Endothelial cell (in vitro differentiated cells): ENCODE measurements around the gene PRDM12. TPM values are rescaled to one million over a fixed set of nuclear protein-coding genes. Genes with fewer than 3 reads are reported as not detected.

Source experiments
- DNase-seq: peaks from one replicate; pipeline ENCODE4 v3.0.0; 2021; ENCODE audit warnings: low spot score
- H3K27ac Mint-ChIP-seq: one replicate; pipeline ENCODE4 v1.8.0; 2021; ENCODE audit warnings: mixed read lengths, inconsistent platforms; ENCODE audit not compliant: unreplicated experiment
- H3K27me3 Mint-ChIP-seq: one replicate; pipeline ENCODE4 v1.8.0; 2021; ENCODE audit warnings: mild to moderate bottlenecking, moderate library complexity, mixed read lengths, inconsistent platforms; ENCODE audit not compliant: unreplicated experiment
- H3K36me3 Mint-ChIP-seq: one replicate; pipeline ENCODE4 v1.8.0; 2021; ENCODE audit warnings: mild to moderate bottlenecking, low read depth, mixed read lengths, inconsistent platforms; ENCODE audit not compliant: unreplicated experiment
- H3K4me1 Mint-ChIP-seq: one replicate; pipeline ENCODE4 v1.8.0; 2021; ENCODE audit warnings: mild to moderate bottlenecking, mixed read lengths, inconsistent platforms; ENCODE audit not compliant: unreplicated experiment
- H3K4me3 Mint-ChIP-seq: one replicate; pipeline ENCODE4 v1.8.0; 2021; ENCODE audit warnings: mild to moderate bottlenecking, mixed read lengths, inconsistent platforms; ENCODE audit not compliant: unreplicated experiment
- H3K9me3 Mint-ChIP-seq: one replicate; pipeline ENCODE4 v1.8.0; 2021; ENCODE audit warnings: mixed read lengths, inconsistent platforms; ENCODE audit not compliant: unreplicated experiment
- CTCF ChIP-seq: fragments of 200-600 bp; sonication (generic); IDR thresholded peaks from one replicate; pipeline ENCODE4 v1.5.0; 2021; ENCODE audit warnings: antibody characterized with exemption; ENCODE audit not compliant: unreplicated experiment
- total RNA-seq: library from RNA; stranded (reverse); fragmentation: NEBNext Ultra II Directional; extraction: Animal tissue kit (Norgen Biotek cat#: 25700); gene quantifications from one replicate; pipeline ENCODE4 v1.2.1, GENCODE V29; 2021; ENCODE audit not compliant: unreplicated experiment

PRDM12 gene
- total RNA-seq, 1 donor from 2014 or later: not detected

DNA sequence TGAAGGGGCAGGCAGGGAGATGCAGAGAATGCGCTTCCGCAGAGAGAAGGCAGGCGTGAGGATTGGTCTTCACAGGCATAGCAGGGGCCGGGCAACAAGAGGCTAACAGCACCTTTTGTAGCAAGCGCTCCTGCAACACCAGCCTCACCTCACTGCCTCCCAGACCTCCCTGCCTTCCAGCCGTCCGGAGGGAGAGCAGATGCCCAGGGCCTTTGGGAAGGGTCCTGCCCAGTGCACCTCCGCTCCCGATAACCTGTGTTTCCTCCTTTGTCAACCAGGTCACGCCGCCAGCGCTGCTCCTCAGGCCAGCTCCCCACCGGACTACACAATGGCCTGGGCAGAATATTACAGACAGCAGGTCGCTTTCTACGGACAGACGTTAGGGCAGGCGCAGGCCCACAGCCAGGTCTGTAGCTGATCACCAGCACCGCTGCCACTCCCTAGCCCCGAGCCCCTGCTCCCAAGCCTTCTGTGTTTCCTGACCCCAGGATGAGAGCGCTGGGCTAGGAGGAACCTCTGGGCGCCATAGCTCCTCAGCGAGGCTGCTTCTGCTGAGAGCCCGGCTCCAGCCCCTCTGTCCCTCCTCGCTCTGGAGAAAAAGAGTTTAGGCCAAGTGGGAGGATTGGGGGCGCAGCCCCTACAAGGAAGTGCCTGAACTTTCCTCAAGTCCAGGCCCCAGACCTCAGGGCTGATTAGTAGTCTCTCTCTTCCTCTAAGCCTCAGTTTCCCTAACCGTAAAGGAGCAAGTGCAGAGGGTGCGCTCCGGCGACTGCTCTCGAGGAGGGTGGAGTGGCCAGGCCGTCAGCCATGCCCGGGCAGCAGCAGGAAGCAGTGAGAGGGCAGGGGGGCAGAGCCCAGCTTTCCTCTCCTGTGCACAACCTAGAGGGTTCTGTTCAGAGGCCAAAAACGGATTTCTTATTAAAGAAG is 28.4 kb upstream of the PRDM12 start:
- no peak for TF ChIP-seq CTCF

GRCh38 chr9:130636648-130637020 is 27.8 kb upstream of the PRDM12 start:
- DNase-seq: no peak
- no peaks in the 10 kb centered on the region for H3K4me1 Mint-ChIP-seq
- H3K9me3 Mint-ChIP-seq: no peaks in the 10 kb centered on the region
- H3K27ac Mint-ChIP-seq: no peak overlapping the region
- no peaks in the 10 kb centered on the region for H3K27me3 Mint-ChIP-seq
- no peak for TF ChIP-seq CTCF
- no peak overlapping the region for H3K4me3 Mint-ChIP-seq
- peaks cover 22% of the 10 kb centered on the region for H3K36me3 Mint-ChIP-seq

More for the DNA sequence above, 28.4 kb upstream of the PRDM12 start:
- no peak overlapping the region for H3K4me3 Mint-ChIP-seq
- H3K4me1 Mint-ChIP-seq: no peaks in the 10 kb centered on the region
- peaks cover 24% of the 10 kb centered on the region for H3K36me3 Mint-ChIP-seq
- H3K9me3 Mint-ChIP-seq: no peaks in the 10 kb centered on the region
- no peak for DNase-seq
- no peak overlapping the region for H3K27ac Mint-ChIP-seq
- no peaks in the 10 kb centered on the region for H3K27me3 Mint-ChIP-seq

GRCh38 chr9:130638284-130639123 is 25.9 kb upstream of the PRDM12 start:
- no peak for DNase-seq
- H3K9me3 Mint-ChIP-seq: no peaks in the 10 kb centered on the region
- H3K27ac Mint-ChIP-seq: no peak overlapping the region
- peaks cover 14% of the 10 kb centered on the region for H3K36me3 Mint-ChIP-seq
- no peaks in the 10 kb centered on the region for H3K27me3 Mint-ChIP-seq
- H3K4me1 Mint-ChIP-seq: no peaks in the 10 kb centered on the region
- TF ChIP-seq CTCF: no peak
- H3K4me3 Mint-ChIP-seq: no peak overlapping the region

GRCh38 chr9:130639124-130639765 is 25.1 kb upstream of the PRDM12 start:
- no peak for DNase-seq
- H3K4me3 Mint-ChIP-seq: no peak overlapping the region
- H3K36me3 Mint-ChIP-seq: peaks cover 14% of the 10 kb centered on the region
- no peak overlapping the region for H3K27ac Mint-ChIP-seq
- no peaks in the 10 kb centered on the region for H3K9me3 Mint-ChIP-seq
- no peaks in the 10 kb centered on the region for H3K27me3 Mint-ChIP-seq
- H3K4me1 Mint-ChIP-seq: no peaks in the 10 kb centered on the region
- TF ChIP-seq CTCF: no peak
